Breast epithelium (tissue), 4 donors: ENCODE measurements around the gene THEMIS2. TPM values are rescaled to one million over a fixed set of nuclear protein-coding genes. Genes with fewer than 3 reads are reported as not detected.
A peak's percentile ranks its signal among the peaks of the same experiment; 100 is the strongest.

Experiments
- DNase-seq, 2 donors: peaks; one replicate each; pipeline ENCODE4 v3.0.0-alpha.2; 2019; ENCODE audit warnings: low spot score in 2 of 2
- H3K27ac ChIP-seq, 2 donors: fragments of 200-600 bp; sonication (generic) in 1 of 2; one replicate each; pipeline ENCODE4 v1.5.1; 2016 to 2019; ENCODE audit warnings: mild to moderate bottlenecking in 1 of 2
- H3K27me3 ChIP-seq, 2 donors: fragments of 200-600 bp; sonication (generic) in 1 of 2; one replicate each; pipeline versions ENCODE4 v1.5.1 to v1.6.0; 2017 to 2019; ENCODE audit warnings: control low read depth in 1 of 2, mild to moderate bottlenecking in 1 of 2
- H3K36me3 ChIP-seq: fragments of 200-600 bp; one replicate; pipeline ENCODE4 v1.5.1; 2019
- H3K4me1 ChIP-seq, 2 donors: fragments of 200-600 bp; sonication (generic); one replicate each; pipeline ENCODE4 v1.5.1; 2016 to 2019; ENCODE audit warnings: control low read depth in 1 of 2
- H3K4me3 ChIP-seq, 3 donors: fragments of 200-600 bp; sonication (generic); 1 replicate in 2 of 3; 2 replicates in 1 of 3; pipeline ENCODE4 v1.5.1; 2016 to 2019; ENCODE audit warnings: mild to moderate bottlenecking in 3 of 3, moderate library complexity in 2 of 3
- H3K9me3 ChIP-seq, 2 donors: fragments of 200-600 bp; sonication (generic) in 1 of 2; one replicate each; pipeline ENCODE4 v1.5.1; 2016 to 2019; ENCODE audit warnings: control low read depth in 1 of 2
- CTCF ChIP-seq, 3 donors: fragments of 450-650 bp; IDR thresholded peaks; one replicate each; pipeline ENCODE4 v1.5.1; 2016 to 2017; ENCODE audit warnings: antibody characterized with exemption in 3 of 3, mild to moderate bottlenecking in 3 of 3, moderate library complexity in 3 of 3
- POLR2A ChIP-seq: fragments of 450-650 bp; IDR thresholded peaks from one replicate; pipeline ENCODE4 v1.6.1; 2016; ENCODE audit warnings: antibody characterized with exemption, mild to moderate bottlenecking, moderate library complexity
- POLR2AphosphoS5 ChIP-seq, 3 donors: sonication (generic); formaldehyde crosslinking; IDR thresholded peaks; one replicate each; pipeline ENCODE4 v1.6.1; 2017; ENCODE audit warnings: antibody characterized with exemption in 3 of 3
- intact Hi-C: fragments of 100-400 bp; cut with DNase I; formaldehyde crosslinking; loops from one replicate; pipeline ENCODE4 v1.15.1; 2023; ENCODE audit warnings: low total_unique reads
- total RNA-seq, 3 donors: library from RNA; depleted of rRNA; stranded (reverse); fragments of >200 nt; gene quantifications; one replicate each; pipeline ENCODE4 v1.1.0, GENCODE V29; 2016

THEMIS2 gene
- total RNA-seq, 3 donors from 2014 or later, result 22.0 to 52.0 (median 25.6) TPM

- Histone ChIP-seq H3K36me3 (no peaks in the 10 kb centered on the region), H3K9me3 (no peaks in the 10 kb centered on the region), H3K27ac (no peak overlapping the region), H3K4me3 (no peak overlapping the region), H3K4me1 (no peaks in the 10 kb centered on the region), H3K27me3 (no peaks in the 10 kb centered on the region)
- no peak for DNase-seq
- no peak for TF ChIP-seq POLR2A
- no peak for TF ChIP-seq POLR2AphosphoS5 (IDR thresholded peaks at IDR 0.05)
- TF ChIP-seq CTCF (IDR thresholded peaks at IDR 0.05), result no peak
- intact Hi-C loops, result no loop called here
Measured at GRCh38 chr1:27858949-27859576, 13.3 kb upstream of the THEMIS2 start.

GRCh38 chr1:27861436-27861835 lies 10.9 kb upstream of the THEMIS2 start:
- Histone ChIP-seq H3K36me3 (no peaks in the 10 kb centered on the region), H3K27me3 (no peaks in the 10 kb centered on the region), H3K9me3 (no peaks in the 10 kb centered on the region), H3K27ac (no peak overlapping the region), H3K4me1 (no peaks in the 10 kb centered on the region), H3K4me3 (no peak overlapping the region)
- intact Hi-C loops, result no loop called here
- TF ChIP-seq POLR2AphosphoS5 (IDR thresholded peaks at IDR 0.05) (no peak), CTCF (IDR thresholded peaks at IDR 0.05) (no peak), POLR2A (no peak)
- DNase-seq, result no peak

- H3K36me3 ChIP-seq, result no peaks in the 10 kb centered on the region
- H3K4me3 ChIP-seq, result no peak overlapping the region
- no peak for TF ChIP-seq CTCF (IDR thresholded peaks at IDR 0.05)
- no peak for TF ChIP-seq POLR2A
- TF ChIP-seq POLR2AphosphoS5 (IDR thresholded peaks at IDR 0.05), result no peak
- peak overlapping the region in 1 of 2 donors; percentile 74 for H3K27ac ChIP-seq
- no peaks in the 10 kb centered on the region for H3K27me3 ChIP-seq
- H3K4me1 ChIP-seq, result no peaks in the 10 kb centered on the region
- H3K9me3 ChIP-seq, result no peaks in the 10 kb centered on the region
- DNase-seq, result no peak
- intact Hi-C loops, result no loop called here
Measured at GRCh38 chr1:27862004-27862403, 10.3 kb upstream of the THEMIS2 start.

- peak in 1 of 2 donors; percentile 41 for DNase-seq
- peak overlapping the region in 1 of 3 donors; percentile 3 for H3K4me3 ChIP-seq
- no peaks in the 10 kb centered on the region for H3K4me1 ChIP-seq
- H3K36me3 ChIP-seq, result no peaks in the 10 kb centered on the region
- H3K27me3 ChIP-seq, result no peaks in the 10 kb centered on the region
- TF ChIP-seq POLR2A, result no peak
- TF ChIP-seq POLR2AphosphoS5 (IDR thresholded peaks at IDR 0.05), result peak; percentile 19 to 62 (median 37)
- intact Hi-C loops, result no loop called here
- no peaks in the 10 kb centered on the region for H3K9me3 ChIP-seq
- peak overlapping the region; percentile 48 to 74 for H3K27ac ChIP-seq
Measured at GRCh38 chr1:27862671-27863537, 9.4 kb upstream of the THEMIS2 start.

GRCh38 chr1:27863538-27863915 lies 8.8 kb upstream of the THEMIS2 start:
- no peak for DNase-seq
- H3K4me1 ChIP-seq, result no peaks in the 10 kb centered on the region
- no peaks in the 10 kb centered on the region for H3K9me3 ChIP-seq
- intact Hi-C loops, result no loop called here
- no peak overlapping the region for H3K4me3 ChIP-seq
- peak overlapping the region in 1 of 2 donors; percentile 48 for H3K27ac ChIP-seq
- H3K36me3 ChIP-seq, result no peaks in the 10 kb centered on the region
- H3K27me3 ChIP-seq, result no peaks in the 10 kb centered on the region
- TF ChIP-seq POLR2A (no peak), POLR2AphosphoS5 (IDR thresholded peaks at IDR 0.05) (no peak), CTCF (IDR thresholded peaks at IDR 0.05) (no peak)
